Lower leg skin (tissue), 3 donors: ENCODE data around the gene GNL3.

ENCODE experiments used
- CTCF ChIP-seq, 3 donors: fragments of 450-650 bp; IDR thresholded peaks; one replicate each; pipeline ENCODE4 v1.5.1; 2016; ENCODE audit warnings: antibody characterized with exemption in 3 of 3, mild to moderate bottlenecking in 3 of 3, moderate library complexity in 2 of 3
- POLR2A ChIP-seq, 2 donors: fragments of 450-650 bp; IDR thresholded peaks; one replicate each; pipeline ENCODE4 v1.6.1; 2016 to 2017; ENCODE audit warnings: antibody characterized with exemption in 2 of 2, mild to moderate bottlenecking in 1 of 2, moderate library complexity in 1 of 2

- TF ChIP-seq CTCF (IDR thresholded peaks at IDR 0.05) (no peak), POLR2A (IDR thresholded peaks at IDR 0.05) (no peak)
Observed at GRCh38 chr3:52710512-52710911, 24.7 kb downstream of the GNL3 start.
